ENCODE data around the gene ATG4D.
"Not testable (repeated sequence)": the region's sequence is repeated elsewhere in the genome, so short reads cannot be mapped to it uniquely, and the experiment has no call there.

DNA sequence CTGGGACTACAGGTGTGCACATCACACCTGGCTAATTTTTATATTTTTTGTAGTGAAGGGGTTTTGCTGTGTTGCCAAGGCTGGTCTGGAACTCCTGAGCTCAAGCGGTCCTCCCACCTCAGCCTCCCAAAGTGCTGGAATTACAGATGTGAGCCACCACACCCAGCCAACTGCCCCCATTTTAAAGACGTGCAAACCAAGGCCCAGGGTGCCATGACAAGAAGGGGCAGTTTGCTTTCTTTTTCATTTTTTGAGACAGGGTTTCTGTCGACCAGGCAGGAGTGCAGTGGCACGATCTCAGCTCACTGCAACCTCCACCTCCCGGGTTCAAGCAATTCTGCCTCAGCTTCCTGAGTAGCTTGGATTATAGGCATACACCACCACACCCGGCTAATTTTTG is 30.1 kb downstream of the ATG4D start:
- not testable (repeated sequence) for TF ChIP-seq TCF4 (CRISPR knock-in tag; IDR thresholded peaks at IDR 0.05; ENCODE audit: borderline replicate concordance); PATZ1 (CRISPR knock-in tag; IDR thresholded peaks at IDR 0.05; ENCODE audit: borderline replicate concordance); SNAI2 (CRISPR knock-in tag; IDR thresholded peaks at IDR 0.05); CSDC2 (CRISPR knock-in tag; IDR thresholded peaks at IDR 0.05); TSHZ2 (CRISPR knock-in tag; IDR thresholded peaks at IDR 0.05); BACH2 (CRISPR knock-in tag; IDR thresholded peaks at IDR 0.05; ENCODE audit: borderline replicate concordance); ISL1 (CRISPR knock-in tag; IDR thresholded peaks at IDR 0.05); GLIS3 (CRISPR knock-in tag; IDR thresholded peaks at IDR 0.05); RARB (CRISPR knock-in tag; IDR thresholded peaks at IDR 0.05); ZFP3 (CRISPR knock-in tag; IDR thresholded peaks at IDR 0.05)

All from SK-N-SH treated with all-trans-retinoic acid at 6 μM for 48 hours (cell line).